Sigmoid colon (tissue), 4 donors: Measurements from ENCODE around the gene FAM168A.

Experiments
- CTCF ChIP-seq, 4 experiments: fragments of 450-650 bp in 3 of 4; fragments of 200-600 bp in 1 of 4; IDR thresholded peaks; one replicate each; pipeline ENCODE4 v1.5.1; 2016 to 2019; ENCODE audit warnings: antibody characterized with exemption in 4 of 4, mild to moderate bottlenecking in 3 of 4, moderate library complexity in 2 of 4
- EP300 ChIP-seq, 4 donors: sonication (generic); formaldehyde crosslinking; IDR thresholded peaks; one replicate each; pipeline ENCODE4 v1.6.1; 2017; ENCODE audit warnings: antibody characterized with exemption in 4 of 4
- POLR2A ChIP-seq, 2 donors: fragments of 450-650 bp; IDR thresholded peaks; one replicate each; pipeline ENCODE4 v1.6.1; 2016; ENCODE audit warnings: antibody characterized with exemption in 2 of 2, mild to moderate bottlenecking in 2 of 2, moderate library complexity in 2 of 2
- POLR2AphosphoS5 ChIP-seq, 4 donors: sonication (generic); formaldehyde crosslinking; IDR thresholded peaks; one replicate each; pipeline ENCODE4 v1.6.1; 2017; ENCODE audit warnings: antibody characterized with exemption in 4 of 4

- no peak for TF ChIP-seq CTCF (IDR thresholded peaks at IDR 0.05)
- no peak for TF ChIP-seq POLR2A (IDR thresholded peaks at IDR 0.05)
- no peak for TF ChIP-seq POLR2AphosphoS5 (IDR thresholded peaks at IDR 0.05)
- no peak for TF ChIP-seq EP300 (IDR thresholded peaks at IDR 0.05)
Measured at GRCh38 chr11:73591743-73592142, 6.2 kb downstream of the FAM168A start.
